GM20000 (cell line): Measurements from ENCODE around the gene RNF7.
"Not testable (repeated sequence)": the region's sequence is repeated elsewhere in the genome, so short reads cannot be mapped to it uniquely, and the experiment has no call there.

Source experiments
- DNase-seq: peaks from one replicate; pipeline ENCODE4 v3.0.0; 2012; ENCODE audit warnings: low spot score
- TF ChIP-seq, protein P1 (sequence below): IDR thresholded peaks from 2 replicates; pipeline ENCODE4 v1.5.1; 2012; ENCODE audit warnings: mild to moderate bottlenecking, control low read depth; ENCODE audit errors: extremely low read depth, missing control alignments

The RNF7 gene

DNA sequence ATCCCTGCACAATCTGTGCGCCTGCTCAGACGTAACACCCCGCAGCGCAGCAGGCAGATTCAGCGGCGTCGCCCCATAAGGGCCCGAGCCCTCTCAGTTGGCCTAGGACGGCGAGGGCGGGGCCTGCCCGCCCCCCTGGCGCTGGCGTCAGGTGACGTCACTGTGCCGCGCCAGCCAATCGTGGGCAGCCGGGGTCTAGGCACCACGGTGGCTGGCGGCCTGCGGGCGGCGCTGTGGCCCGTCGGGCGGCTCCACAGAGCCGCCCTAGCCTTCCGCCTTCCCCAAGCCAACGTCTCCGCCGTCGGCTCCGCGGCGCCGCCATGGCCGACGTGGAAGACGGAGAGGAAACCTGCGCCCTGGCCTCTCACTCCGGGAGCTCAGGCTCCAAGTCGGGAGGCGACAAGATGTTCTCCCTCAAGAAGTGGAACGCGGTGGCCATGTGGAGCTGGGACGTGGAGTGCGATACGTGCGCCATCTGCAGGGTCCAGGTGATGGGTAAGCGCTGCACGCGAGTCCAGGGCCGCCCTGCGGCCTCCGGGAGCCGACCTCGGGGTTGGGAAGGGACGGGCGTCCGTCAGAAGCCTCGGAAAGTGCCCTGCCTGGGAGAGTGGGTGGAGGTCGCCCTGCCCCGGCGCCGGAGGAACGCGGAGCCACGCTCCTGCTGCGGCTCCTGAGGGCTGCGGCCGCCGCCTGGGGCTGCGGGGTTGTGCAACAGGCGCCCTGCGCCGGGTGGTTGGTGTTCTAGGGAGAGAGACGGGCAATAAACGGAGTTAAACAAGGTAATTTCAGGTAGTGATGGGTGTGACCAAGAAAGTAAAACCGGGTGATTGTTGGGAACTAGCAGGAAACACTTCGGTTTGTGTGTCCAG, at the start of gene RNF7:
Gene RNF7, plus strand, starts transcription at position 277 of the 869 bp plus-strand sequence. Its CDS starts 44 bp downstream, at position 321.
- DNase-seq: peak; percentile 96

DNA sequence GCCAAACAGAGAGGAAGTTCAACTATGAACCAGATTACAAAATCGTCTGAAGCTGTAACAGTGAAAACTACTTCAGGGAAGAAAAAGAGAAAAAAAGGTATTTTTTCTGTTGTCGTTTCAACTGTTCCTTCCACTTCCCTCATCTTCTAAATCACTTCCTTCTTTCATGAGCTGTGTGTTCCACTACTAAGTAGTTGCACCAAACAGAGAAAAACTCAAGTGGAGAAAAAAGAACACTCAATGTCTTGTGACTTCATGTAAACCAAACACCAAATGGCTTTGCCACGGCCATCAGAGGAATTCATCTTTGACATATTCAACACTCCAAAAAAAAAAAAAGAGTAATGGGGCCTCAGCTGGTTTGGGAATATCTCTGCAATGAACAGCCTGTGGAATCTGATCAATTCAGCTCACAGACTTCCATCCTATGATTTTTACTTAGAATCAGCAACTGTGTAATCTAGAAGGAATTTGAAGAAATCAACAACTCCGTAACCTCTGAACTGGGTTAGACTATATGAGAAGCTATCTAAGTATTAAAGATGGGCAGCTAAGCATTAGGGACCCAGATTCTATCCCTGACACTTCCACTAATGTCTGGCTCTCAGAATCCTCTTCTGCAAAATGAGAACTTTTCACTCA, 47.5 kb upstream of the RNF7 start:
- TF ChIP-seq, protein P1, sequence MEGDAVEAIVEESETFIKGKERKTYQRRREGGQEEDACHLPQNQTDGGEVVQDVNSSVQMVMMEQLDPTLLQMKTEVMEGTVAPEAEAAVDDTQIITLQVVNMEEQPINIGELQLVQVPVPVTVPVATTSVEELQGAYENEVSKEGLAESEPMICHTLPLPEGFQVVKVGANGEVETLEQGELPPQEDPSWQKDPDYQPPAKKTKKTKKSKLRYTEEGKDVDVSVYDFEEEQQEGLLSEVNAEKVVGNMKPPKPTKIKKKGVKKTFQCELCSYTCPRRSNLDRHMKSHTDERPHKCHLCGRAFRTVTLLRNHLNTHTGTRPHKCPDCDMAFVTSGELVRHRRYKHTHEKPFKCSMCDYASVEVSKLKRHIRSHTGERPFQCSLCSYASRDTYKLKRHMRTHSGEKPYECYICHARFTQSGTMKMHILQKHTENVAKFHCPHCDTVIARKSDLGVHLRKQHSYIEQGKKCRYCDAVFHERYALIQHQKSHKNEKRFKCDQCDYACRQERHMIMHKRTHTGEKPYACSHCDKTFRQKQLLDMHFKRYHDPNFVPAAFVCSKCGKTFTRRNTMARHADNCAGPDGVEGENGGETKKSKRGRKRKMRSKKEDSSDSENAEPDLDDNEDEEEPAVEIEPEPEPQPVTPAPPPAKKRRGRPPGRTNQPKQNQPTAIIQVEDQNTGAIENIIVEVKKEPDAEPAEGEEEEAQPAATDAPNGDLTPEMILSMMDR: no peak

More for the DNA sequence above, at the start of gene RNF7:
- TF ChIP-seq, protein P1: peak; percentile 83

GRCh38 chr3:141691471-141691870, 46.6 kb upstream of the RNF7 start:
- not testable (repeated sequence) for DNase-seq

More for the DNA sequence above, 47.5 kb upstream of the RNF7 start:
- no peak for DNase-seq

DNA sequence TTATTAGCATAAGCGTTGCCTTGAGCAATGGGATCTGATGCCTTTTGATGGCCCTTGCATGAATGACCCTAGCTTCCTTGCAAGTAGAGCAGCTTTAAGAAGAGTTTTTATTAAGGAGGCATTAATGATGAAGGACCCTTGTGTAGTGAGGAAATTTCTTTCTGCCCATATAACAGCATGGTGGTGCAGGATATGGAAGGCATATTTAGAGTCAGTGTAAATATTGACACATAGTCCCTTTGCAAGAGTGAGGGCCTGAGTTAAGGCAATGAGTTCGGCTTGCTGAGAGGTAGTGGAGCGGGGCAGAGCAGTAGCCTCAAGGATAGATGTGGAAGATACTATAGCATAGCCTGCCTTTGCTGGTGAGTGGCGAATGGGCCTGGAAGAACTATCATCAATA, 45.1 kb upstream of the RNF7 start:
- DNase-seq: not testable (repeated sequence)

GRCh38 chr3:141699324-141699723, 38.8 kb upstream of the RNF7 start:
- no peak for DNase-seq
- TF ChIP-seq, protein P1: no peak

- TF ChIP-seq, protein P1: no peak
- DNase-seq: no peak
These were observed 38.2 kb upstream of the RNF7 start for GRCh38 chr3:141699897-141700296.

GRCh38 chr3:141703367-141703766, 34.7 kb upstream of the RNF7 start:
- not testable (repeated sequence) for DNase-seq

GRCh38 chr3:141707741-141708203, 30.3 kb upstream of the RNF7 start:
- no peak for DNase-seq
- TF ChIP-seq, protein P1: no peak

DNA sequence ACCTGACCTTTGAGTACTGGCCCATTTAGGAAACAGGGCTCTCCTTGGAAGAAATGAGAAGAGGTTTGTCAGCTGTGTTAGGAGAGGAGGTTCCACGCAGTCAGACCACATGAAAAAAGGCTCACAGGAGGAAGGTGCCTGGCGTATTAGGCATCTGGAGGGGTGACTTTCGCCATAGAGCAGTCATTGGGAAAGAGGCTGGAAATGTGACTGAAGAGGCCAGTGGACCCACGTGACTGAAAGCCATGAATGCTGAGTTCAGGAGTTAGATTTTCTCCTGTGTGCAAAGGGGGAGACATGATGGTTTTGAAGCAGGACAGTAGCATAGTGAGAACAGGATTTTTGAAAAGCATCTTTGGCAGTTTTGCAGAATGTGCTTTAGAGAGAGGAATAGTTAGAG, 29.7 kb upstream of the RNF7 start:
- DNase-seq: no peak
- TF ChIP-seq, protein P1: no peak
